ENCODE results near the gene TMEM181.
"Not testable (repeated sequence)": the region's sequence is repeated elsewhere in the genome, so short reads cannot be mapped to it uniquely, and the experiment has no call there.

TMEM181 gene

GRCh38 chr6:158603261-158604047 is 43.6 kb downstream of the TMEM181 start:
- DNase-seq = no peak

GRCh38 chr6:158604048-158604406 is 44.1 kb downstream of the TMEM181 start:
- no peak for DNase-seq

GRCh38 chr6:158605266-158605878 is 45.5 kb downstream of the TMEM181 start:
- DNase-seq = peak; percentile 58

- not testable (repeated sequence) for DNase-seq
Measured at GRCh38 chr6:158606011-158606410, 46.1 kb downstream of the TMEM181 start.

- DNase-seq = no peak
Measured at GRCh38 chr6:158606935-158607334, 47.0 kb downstream of the TMEM181 start.

- DNase-seq = no peak
Measured at GRCh38 chr6:158607411-158608170, 47.7 kb downstream of the TMEM181 start.

GRCh38 chr6:158608221-158608620 is 48.3 kb downstream of the TMEM181 start:
- DNase-seq = no peak

GRCh38 chr6:158609455-158610155 is 49.7 kb downstream of the TMEM181 start:
- DNase-seq = no peak

GRCh38 chr6:158610319-158610968 is 50.6 kb downstream of the TMEM181 start:
- DNase-seq = no peak

GRCh38 chr6:158611039-158611438 is 51.1 kb downstream of the TMEM181 start:
- no peak for DNase-seq

- DNase-seq = no peak
Measured at GRCh38 chr6:158611541-158612370, 51.9 kb downstream of the TMEM181 start.

- not testable (repeated sequence) for DNase-seq
Measured at GRCh38 chr6:158614606-158615005, 54.7 kb downstream of the TMEM181 start.

GRCh38 chr6:158618289-158618688 is 58.4 kb downstream of the TMEM181 start:
- DNase-seq = not testable (repeated sequence)

GRCh38 chr6:158619922-158620801 is 60.3 kb downstream of the TMEM181 start:
- DNase-seq = no peak

- DNase-seq = no peak
Measured at GRCh38 chr6:158620963-158621693, 61.2 kb downstream of the TMEM181 start.

- DNase-seq = no peak
Measured at GRCh38 chr6:158621694-158622544, 62.0 kb downstream of the TMEM181 start.

GRCh38 chr6:158622545-158623190 is 62.8 kb downstream of the TMEM181 start:
- DNase-seq = no peak
